ENCODE data around the gene HAPLN3.

Gene HAPLN3

DNA sequence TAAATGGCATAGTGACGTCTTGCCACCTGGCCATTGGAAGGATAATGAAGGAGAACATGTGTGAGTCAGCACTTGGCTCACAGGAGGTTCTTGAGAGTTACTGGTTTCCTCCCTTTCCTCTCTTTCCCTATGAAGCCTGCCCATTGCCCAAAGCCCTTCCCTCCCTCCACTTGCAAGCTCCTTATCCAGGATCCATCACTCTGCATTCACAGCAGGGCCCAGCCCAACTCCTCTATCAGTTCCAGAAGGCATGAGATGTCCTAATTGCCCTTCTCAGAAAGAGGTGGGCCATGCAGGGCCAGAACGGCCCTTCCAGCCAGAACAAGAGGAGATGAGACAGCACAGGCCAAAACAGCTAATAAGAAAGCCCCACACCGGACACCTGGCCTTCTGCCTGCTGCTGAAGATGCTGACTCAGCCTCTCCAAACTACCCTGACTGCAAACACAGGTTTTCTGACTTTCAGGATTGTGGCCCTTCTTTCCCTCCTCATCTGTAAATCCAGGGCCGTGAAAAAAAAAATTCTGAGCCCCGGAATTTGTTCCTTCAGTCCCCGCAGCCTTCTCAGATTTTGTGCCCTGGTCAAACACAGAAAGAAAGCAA lies 29.7 kb downstream of the HAPLN3 start:
- DNase-seq (ENCODE audit: extremely low read depth, insufficient read length), result no peak
- H3K4me3 ChIP-seq (replicated peaks; ENCODE audit: low read depth, low read length), result no peak overlapping the region
- TF ChIP-seq, protein P1, sequence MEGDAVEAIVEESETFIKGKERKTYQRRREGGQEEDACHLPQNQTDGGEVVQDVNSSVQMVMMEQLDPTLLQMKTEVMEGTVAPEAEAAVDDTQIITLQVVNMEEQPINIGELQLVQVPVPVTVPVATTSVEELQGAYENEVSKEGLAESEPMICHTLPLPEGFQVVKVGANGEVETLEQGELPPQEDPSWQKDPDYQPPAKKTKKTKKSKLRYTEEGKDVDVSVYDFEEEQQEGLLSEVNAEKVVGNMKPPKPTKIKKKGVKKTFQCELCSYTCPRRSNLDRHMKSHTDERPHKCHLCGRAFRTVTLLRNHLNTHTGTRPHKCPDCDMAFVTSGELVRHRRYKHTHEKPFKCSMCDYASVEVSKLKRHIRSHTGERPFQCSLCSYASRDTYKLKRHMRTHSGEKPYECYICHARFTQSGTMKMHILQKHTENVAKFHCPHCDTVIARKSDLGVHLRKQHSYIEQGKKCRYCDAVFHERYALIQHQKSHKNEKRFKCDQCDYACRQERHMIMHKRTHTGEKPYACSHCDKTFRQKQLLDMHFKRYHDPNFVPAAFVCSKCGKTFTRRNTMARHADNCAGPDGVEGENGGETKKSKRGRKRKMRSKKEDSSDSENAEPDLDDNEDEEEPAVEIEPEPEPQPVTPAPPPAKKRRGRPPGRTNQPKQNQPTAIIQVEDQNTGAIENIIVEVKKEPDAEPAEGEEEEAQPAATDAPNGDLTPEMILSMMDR (IDR thresholded peaks at IDR 0.05; ENCODE audit: insufficient read depth, low read length, poor library complexity, severe bottlenecking), result no peak
- H3K36me3 ChIP-seq (ENCODE audit: control insufficient read depth, insufficient read depth, low read length), result no peaks in the 10 kb centered on the region
- H3K27me3 ChIP-seq (replicated peaks; ENCODE audit: control insufficient read depth, insufficient read depth, low read length), result no peaks in the 10 kb centered on the region; the same call in none of the 2 replicates

DNA sequence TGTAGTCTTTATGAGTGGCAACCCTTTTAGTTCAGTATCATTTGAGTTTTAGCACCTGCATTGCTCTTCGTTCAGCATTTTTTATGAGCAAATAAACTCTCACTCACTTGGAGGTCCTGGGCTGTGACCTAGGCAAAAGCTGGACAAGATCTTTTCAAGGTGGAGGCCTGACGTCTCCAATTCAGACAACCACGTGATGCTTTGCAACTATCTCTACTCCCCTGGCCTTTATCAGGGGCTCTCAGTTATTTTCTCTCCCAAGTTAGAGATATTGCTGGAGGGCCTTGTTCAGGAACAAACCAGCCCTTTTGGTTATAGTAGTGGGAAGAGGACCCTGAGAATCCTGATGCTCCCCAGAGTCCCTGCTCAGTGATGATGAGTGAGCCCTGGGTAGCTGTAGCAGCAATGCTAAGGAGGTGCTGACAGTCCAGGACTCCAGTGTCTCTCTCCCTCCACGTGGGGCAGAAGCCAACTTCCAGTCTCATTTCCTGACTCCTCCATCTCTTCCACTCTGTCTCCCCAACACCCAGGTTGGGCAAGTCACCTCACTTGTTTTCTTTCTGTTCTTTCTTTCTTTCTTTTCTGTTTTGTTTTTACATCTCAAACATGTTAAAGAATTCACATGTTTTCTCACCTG lies 30.4 kb downstream of the HAPLN3 start:
- peaks cover 2% of the 10 kb centered on the region for H3K27me3 ChIP-seq (replicated peaks; ENCODE audit: control insufficient read depth, insufficient read depth, low read length)
- no peak for DNase-seq (ENCODE audit: extremely low read depth, insufficient read length)
- H3K36me3 ChIP-seq (ENCODE audit: control insufficient read depth, insufficient read depth, low read length), result no peaks in the 10 kb centered on the region
- TF ChIP-seq, protein P1 (IDR thresholded peaks at IDR 0.05; ENCODE audit: insufficient read depth, low read length, poor library complexity, severe bottlenecking), result no peak
- no peak overlapping the region for H3K4me3 ChIP-seq (replicated peaks; ENCODE audit: low read depth, low read length)

DNA sequence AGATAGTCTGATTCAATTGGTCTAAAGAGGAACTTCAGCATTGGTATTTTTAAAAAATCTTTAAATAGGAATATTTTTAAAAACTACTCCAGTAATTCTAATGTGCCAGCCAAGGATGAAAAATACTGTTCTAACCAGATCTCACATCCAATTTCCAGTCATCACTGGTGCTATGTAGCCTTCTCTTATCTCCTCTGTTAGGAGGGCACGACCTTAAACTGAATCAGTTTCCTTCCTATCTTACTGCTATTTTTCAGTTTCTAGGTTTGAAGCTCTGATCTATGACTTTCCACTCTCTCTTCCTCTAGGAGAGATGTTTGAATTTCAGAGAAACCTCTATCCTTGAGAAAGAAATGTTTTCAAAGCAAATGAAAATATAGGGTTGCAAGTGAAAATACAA lies 31.9 kb downstream of the HAPLN3 start:
- Histone ChIP-seq H3K4me3 (replicated peaks; ENCODE audit: low read depth, low read length) (no peak overlapping the region), H3K36me3 (ENCODE audit: control insufficient read depth, insufficient read depth, low read length) (no peaks in the 10 kb centered on the region), H3K27me3 (replicated peaks; ENCODE audit: control insufficient read depth, insufficient read depth, low read length) (peaks cover 2% of the 10 kb centered on the region)
- TF ChIP-seq, protein P1 (IDR thresholded peaks at IDR 0.05; ENCODE audit: insufficient read depth, low read length, poor library complexity, severe bottlenecking), result no peak
- no peak for DNase-seq (ENCODE audit: extremely low read depth, insufficient read length)

DNA sequence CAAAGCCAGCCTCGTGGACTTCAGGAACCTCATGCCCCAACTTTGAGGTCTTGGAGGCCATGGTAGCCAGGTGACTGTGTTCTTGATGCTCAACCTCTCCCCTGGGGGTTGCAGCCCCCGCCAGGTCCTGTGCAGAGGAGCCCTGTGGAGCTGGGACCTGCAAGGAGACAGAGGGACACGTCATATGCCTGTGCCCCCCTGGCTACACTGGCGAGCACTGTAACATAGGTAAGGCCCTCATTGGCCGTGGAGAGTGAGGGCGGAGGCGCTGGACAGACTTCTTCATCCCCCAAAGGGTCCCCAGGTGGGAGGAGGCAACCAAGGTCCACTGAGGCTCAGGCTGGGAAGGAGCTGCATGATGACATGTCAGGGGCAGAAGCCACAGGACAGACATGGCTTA lies 35.1 kb downstream of the HAPLN3 start:
- Histone ChIP-seq H3K4me3 (replicated peaks; ENCODE audit: low read depth, low read length) (no peak overlapping the region), H3K36me3 (ENCODE audit: control insufficient read depth, insufficient read depth, low read length) (no peaks in the 10 kb centered on the region), H3K27me3 (replicated peaks; ENCODE audit: control insufficient read depth, insufficient read depth, low read length) (peaks cover 2% of the 10 kb centered on the region; the same call in 1 of the 2 replicates)
- DNase-seq (ENCODE audit: extremely low read depth, insufficient read length), result no peak
- TF ChIP-seq, protein P1 (IDR thresholded peaks at IDR 0.05; ENCODE audit: insufficient read depth, low read length, poor library complexity, severe bottlenecking), result no peak

DNA sequence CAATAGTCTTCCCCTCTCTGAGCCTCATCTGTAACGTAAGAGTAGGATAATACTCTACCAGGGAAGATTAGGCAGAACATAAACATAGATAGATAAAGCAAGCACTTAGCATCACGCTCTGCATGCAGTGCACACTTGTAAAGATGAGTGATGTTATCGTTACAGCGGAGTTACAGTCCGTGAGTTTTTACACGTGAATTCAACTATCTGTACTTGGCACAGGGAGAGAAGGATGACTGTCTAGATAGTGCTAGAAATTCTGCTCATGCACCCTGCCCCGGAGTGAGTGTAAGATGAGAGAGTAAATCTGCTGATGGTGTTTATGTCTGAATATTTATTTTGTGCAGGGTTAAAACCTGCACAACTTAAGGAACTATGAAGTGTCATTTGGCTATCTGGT lies 35.8 kb downstream of the HAPLN3 start:
- no peak overlapping the region for H3K4me3 ChIP-seq (replicated peaks; ENCODE audit: low read depth, low read length)
- DNase-seq (ENCODE audit: extremely low read depth, insufficient read length), result no peak
- peaks cover 2% of the 10 kb centered on the region; the same call in 1 of the 2 replicates for H3K27me3 ChIP-seq (replicated peaks; ENCODE audit: control insufficient read depth, insufficient read depth, low read length)
- no peaks in the 10 kb centered on the region for H3K36me3 ChIP-seq (ENCODE audit: control insufficient read depth, insufficient read depth, low read length)
- TF ChIP-seq, protein P1 (IDR thresholded peaks at IDR 0.05; ENCODE audit: insufficient read depth, low read length, poor library complexity, severe bottlenecking), result no peak

Data from GM06990 (cell line).